ENCODE results near the gene DRAXIN. TPM values are rescaled to one million over a fixed set of nuclear protein-coding genes. Genes with fewer than 3 reads are reported as not detected.

DRAXIN gene
- total RNA-seq, 1 experiment from 2014 or later = 20.5 TPM

DNA sequence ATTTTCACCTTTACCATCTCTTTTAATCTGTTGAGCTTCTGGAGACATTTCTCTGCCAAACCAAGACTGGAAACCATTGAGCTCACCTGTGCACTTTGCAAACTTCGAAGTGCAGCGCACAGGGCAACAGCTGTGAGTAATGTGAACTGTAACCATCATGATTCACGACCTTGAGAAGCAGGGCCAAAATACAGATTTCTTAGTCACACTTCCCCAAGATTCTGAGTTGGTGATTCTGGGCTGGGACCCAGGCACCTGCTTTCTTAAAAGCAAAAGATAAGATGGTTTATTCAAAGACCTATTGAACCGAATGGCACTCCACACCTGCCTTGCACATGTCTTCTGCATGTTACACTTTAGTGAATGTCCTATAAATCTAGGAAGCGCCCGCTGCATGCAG, 54.6 kb downstream of the DRAXIN start:
- Histone ChIP-seq H3K9ac (ENCODE audit: extremely low read depth, insufficient read length, low read length) (no peak overlapping the region), H3T11ph (ENCODE audit: low read length) (no peak overlapping the region), H4K8ac (replicated peaks; ENCODE audit: insufficient read length, low read depth, low read length) (no peak overlapping the region), H3K4me2 (ENCODE audit: insufficient read depth, insufficient read length, low read length) (no peak overlapping the region), H3K9me3 (ENCODE audit: control insufficient read depth, low read depth, low read length) (no peaks in the 10 kb centered on the region), H3K56ac (ENCODE audit: insufficient read length, low read depth, low read length) (no peak overlapping the region), H3K23ac (ENCODE audit: insufficient read length, low read depth, low read length) (no peak overlapping the region), H3K23me2 (ENCODE audit: insufficient read length, low read depth, low read length, poor library complexity, severe bottlenecking) (no peaks in the 10 kb centered on the region), H2BK120ac (ENCODE audit: low read depth, low read length, poor library complexity, severe bottlenecking) (no peak overlapping the region), H3K27me3 (ENCODE audit: insufficient read depth, low read length) (no peaks in the 10 kb centered on the region), H2AFZ (ENCODE audit: low read length) (no peak overlapping the region), H3K79me2 (ENCODE audit: insufficient read depth, low read length) (no peaks in the 10 kb centered on the region), H2BK12ac (ENCODE audit: insufficient read length, low read depth, low read length) (no peak overlapping the region), H3K4ac (ENCODE audit: low read depth, low read length) (no peak overlapping the region), H2AK5ac (ENCODE audit: insufficient read length, low read length) (no peak overlapping the region), H2BK20ac (ENCODE audit: low read depth, low read length, poor library complexity, severe bottlenecking) (no peak overlapping the region), H2BK5ac (ENCODE audit: insufficient read length, low read length) (no peak overlapping the region), H3K4me1 (ENCODE audit: insufficient read depth, low read length) (no peaks in the 10 kb centered on the region), H4K20me1 (ENCODE audit: control insufficient read depth, insufficient read depth, insufficient read length) (no peaks in the 10 kb centered on the region), H4K91ac (ENCODE audit: insufficient read length, low read depth, low read length) (no peak overlapping the region), H4K5ac (ENCODE audit: insufficient read length, low read depth, low read length) (no peak overlapping the region), H3K79me1 (ENCODE audit: insufficient read depth, low read depth, low read length, poor library complexity, severe bottlenecking) (no peaks in the 10 kb centered on the region), H2BK15ac (ENCODE audit: low read depth, low read length) (no peak overlapping the region), H3K14ac (ENCODE audit: insufficient read depth, low read length) (no peak overlapping the region), H3K27ac (ENCODE audit: insufficient read length, low read depth, low read length) (no peak overlapping the region), H3K18ac (ENCODE audit: insufficient read length, low read depth, low read length) (no peak overlapping the region)
- Mint-ChIP-seq H3K27me3 (ENCODE audit: low read depth) (no peaks in the 10 kb centered on the region), H3K4me1 (peaks cover 4 to 13% of the 10 kb centered on the region in 2 experiments), H3K27ac (no peak overlapping the region), H3K36me3 (ENCODE audit: insufficient read depth in 1 of 3, low read depth in 3 of 3) (peaks cover 9 to 43% (median 37%) of the 10 kb centered on the region in 3 experiments; a peak in 6 of 7 replicates), H3K4me3 (no peak overlapping the region), H3K9me3 (no peaks in the 10 kb centered on the region; a peak in 1 of 5 replicates)
- TF ChIP-seq, protein P1, sequence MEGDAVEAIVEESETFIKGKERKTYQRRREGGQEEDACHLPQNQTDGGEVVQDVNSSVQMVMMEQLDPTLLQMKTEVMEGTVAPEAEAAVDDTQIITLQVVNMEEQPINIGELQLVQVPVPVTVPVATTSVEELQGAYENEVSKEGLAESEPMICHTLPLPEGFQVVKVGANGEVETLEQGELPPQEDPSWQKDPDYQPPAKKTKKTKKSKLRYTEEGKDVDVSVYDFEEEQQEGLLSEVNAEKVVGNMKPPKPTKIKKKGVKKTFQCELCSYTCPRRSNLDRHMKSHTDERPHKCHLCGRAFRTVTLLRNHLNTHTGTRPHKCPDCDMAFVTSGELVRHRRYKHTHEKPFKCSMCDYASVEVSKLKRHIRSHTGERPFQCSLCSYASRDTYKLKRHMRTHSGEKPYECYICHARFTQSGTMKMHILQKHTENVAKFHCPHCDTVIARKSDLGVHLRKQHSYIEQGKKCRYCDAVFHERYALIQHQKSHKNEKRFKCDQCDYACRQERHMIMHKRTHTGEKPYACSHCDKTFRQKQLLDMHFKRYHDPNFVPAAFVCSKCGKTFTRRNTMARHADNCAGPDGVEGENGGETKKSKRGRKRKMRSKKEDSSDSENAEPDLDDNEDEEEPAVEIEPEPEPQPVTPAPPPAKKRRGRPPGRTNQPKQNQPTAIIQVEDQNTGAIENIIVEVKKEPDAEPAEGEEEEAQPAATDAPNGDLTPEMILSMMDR (conservative IDR thresholded peaks at IDR 0.05) = no peak
- no CpG with 5 or more reads among the region's 6 CpGs for WGBS (ENCODE audit: extremely low coverage, insufficient read length, low lambda C conversion rate)
- DNase-seq = no peak

Data from H9 (cell line).